ENCODE results near the gene NAA38.

Gene NAA38

GRCh38 chr17:7845359-7846062 is 11.8 kb downstream of the NAA38 start:
- H3K79me2 ChIP-seq (ENCODE audit: control insufficient read depth, insufficient read depth, low read length, poor library complexity): peaks cover 28% of the 10 kb centered on the region
- peak overlapping the region; percentile 50 for H3K9ac ChIP-seq (ENCODE audit: low read length)
- peaks cover 31% of the 10 kb centered on the region for H3K79me1 ChIP-seq (ENCODE audit: low read length)
- no peak overlapping the region for H2AFZ ChIP-seq (ENCODE audit: insufficient read depth, low read length, poor library complexity)
- H3K27me3 ChIP-seq (ENCODE audit: insufficient read depth, low read length): no peaks in the 10 kb centered on the region
- H3K36me3 ChIP-seq (ENCODE audit: control insufficient read depth in 1 of 2, insufficient read depth in 2 of 2, low read length in 2 of 2): peaks cover 51 to 54% of the 10 kb centered on the region in 2 experiments
- H3K18ac ChIP-seq (ENCODE audit: low read length): peak overlapping the region; percentile 38
- no peak overlapping the region for H2BK5ac ChIP-seq (ENCODE audit: low read depth, low read length, poor library complexity)
- H3K4me3 ChIP-seq (ENCODE audit: low read depth, low read length): no peak overlapping the region
- no peak overlapping the region for H3K27ac ChIP-seq (ENCODE audit: low read depth, low read length)
- peaks cover 10 to 13% of the 10 kb centered on the region in 2 experiments for H3K4me1 ChIP-seq (ENCODE audit: control insufficient read depth in 1 of 2, insufficient read depth in 2 of 2, low read length in 2 of 2)
- H2BK12ac ChIP-seq (ENCODE audit: low read length): no peak overlapping the region
- DNase-seq: no peak
- H2BK120ac ChIP-seq (ENCODE audit: insufficient read depth, low read length, poor library complexity): no peak overlapping the region
- no CpG with 5 or more reads among the region's 15 CpGs for WGBS (ENCODE audit: extremely low coverage, insufficient coverage, insufficient read length)
- no peak overlapping the region for H2AK5ac ChIP-seq (ENCODE audit: low read length)
- no peak overlapping the region for H4K8ac ChIP-seq (ENCODE audit: low read depth, low read length)
- H4K12ac ChIP-seq (ENCODE audit: low read depth, low read length): no peak overlapping the region
- H3K4me2 ChIP-seq (ENCODE audit: low read length): peak overlapping the region; percentile 98
- no peak overlapping the region for H3K23ac ChIP-seq (ENCODE audit: low read length)
- H4K91ac ChIP-seq (ENCODE audit: low read depth, low read length): no peak overlapping the region
- H3K14ac ChIP-seq (ENCODE audit: low read length): no peak overlapping the region
- H3K4ac ChIP-seq (ENCODE audit: low read depth, low read length): peak overlapping the region; percentile 59
- H3K9me3 ChIP-seq (ENCODE audit: insufficient read depth, low read depth, low read length): peaks cover 3% of the 10 kb centered on the region

- H3K4me1 ChIP-seq (ENCODE audit: control insufficient read depth in 1 of 2, insufficient read depth in 2 of 2, low read length in 2 of 2): peaks cover 19 to 20% of the 10 kb centered on the region in 2 experiments
- H3K23ac ChIP-seq (ENCODE audit: low read length): no peak overlapping the region
- peaks cover 31% of the 10 kb centered on the region for H3K79me1 ChIP-seq (ENCODE audit: low read length)
- peaks cover 47 to 53% of the 10 kb centered on the region in 2 experiments for H3K36me3 ChIP-seq (ENCODE audit: control insufficient read depth in 1 of 2, insufficient read depth in 2 of 2, low read length in 2 of 2)
- H3K27me3 ChIP-seq (ENCODE audit: insufficient read depth, low read length): no peaks in the 10 kb centered on the region
- peak overlapping the region; percentile 79 for H3K18ac ChIP-seq (ENCODE audit: low read length)
- H2AK5ac ChIP-seq (ENCODE audit: low read length): peak overlapping the region; percentile 38
- WGBS (ENCODE audit: extremely low coverage, insufficient coverage, insufficient read length): no CpG with 5 or more reads among the region's 71 CpGs
- H3K14ac ChIP-seq (ENCODE audit: low read length): peak overlapping the region; percentile 30
- peaks cover 28% of the 10 kb centered on the region for H3K79me2 ChIP-seq (ENCODE audit: control insufficient read depth, insufficient read depth, low read length, poor library complexity)
- H3K4me2 ChIP-seq (ENCODE audit: low read length): peak overlapping the region; percentile 98
- peak overlapping the region; percentile 86 for H4K91ac ChIP-seq (ENCODE audit: low read depth, low read length)
- peak overlapping the region; percentile 77 for H3K9ac ChIP-seq (ENCODE audit: low read length)
- peak; percentile 86 to 91 for DNase-seq
- peak overlapping the region; percentile 27 for H4K8ac ChIP-seq (ENCODE audit: low read depth, low read length)
- H4K12ac ChIP-seq (ENCODE audit: low read depth, low read length): peak overlapping the region; percentile 17
- no peak overlapping the region for H2BK12ac ChIP-seq (ENCODE audit: low read length)
- H3K4ac ChIP-seq (ENCODE audit: low read depth, low read length): peak overlapping the region; percentile 66
- no peak overlapping the region for H2AFZ ChIP-seq (ENCODE audit: insufficient read depth, low read length, poor library complexity)
- H3K9me3 ChIP-seq (ENCODE audit: insufficient read depth, low read depth, low read length): peaks cover 3% of the 10 kb centered on the region
- peak overlapping the region; percentile 70 for H3K27ac ChIP-seq (ENCODE audit: low read depth, low read length)
- H2BK5ac ChIP-seq (ENCODE audit: low read depth, low read length, poor library complexity): peak overlapping the region; percentile 39
- H2BK120ac ChIP-seq (ENCODE audit: insufficient read depth, low read length, poor library complexity): peak overlapping the region; percentile 65
- H3K4me3 ChIP-seq (ENCODE audit: low read depth, low read length): peak overlapping the region; percentile 77
These were observed 12.8 kb downstream of the NAA38 start for GRCh38 chr17:7844292-7845154.

- H3K4me1 ChIP-seq (ENCODE audit: control insufficient read depth in 1 of 2, insufficient read depth in 2 of 2, low read length in 2 of 2): peaks cover 27 to 28% of the 10 kb centered on the region in 2 experiments
These were observed 13.6 kb downstream of the NAA38 start for GRCh38 chr17:7843536-7844291.

GRCh38 chr17:7843257-7843535 is 14.2 kb downstream of the NAA38 start:
- H3K27ac ChIP-seq (ENCODE audit: low read depth, low read length): peak overlapping the region; percentile 99
- H3K4ac ChIP-seq (ENCODE audit: low read depth, low read length): peak overlapping the region; percentile 64
- peak overlapping the region; percentile 93 for H2BK120ac ChIP-seq (ENCODE audit: insufficient read depth, low read length, poor library complexity)
- peak overlapping the region; percentile 75 for H4K8ac ChIP-seq (ENCODE audit: low read depth, low read length)
- no peaks in the 10 kb centered on the region for H3K27me3 ChIP-seq (ENCODE audit: insufficient read depth, low read length)
- H3K79me2 ChIP-seq (ENCODE audit: control insufficient read depth, insufficient read depth, low read length, poor library complexity): peaks cover 31% of the 10 kb centered on the region
- peaks cover 3% of the 10 kb centered on the region for H3K9me3 ChIP-seq (ENCODE audit: insufficient read depth, low read depth, low read length)
- peak overlapping the region; percentile 77 for H3K4me3 ChIP-seq (ENCODE audit: low read depth, low read length)
- peaks cover 28 to 31% of the 10 kb centered on the region in 2 experiments for H3K4me1 ChIP-seq (ENCODE audit: control insufficient read depth in 1 of 2, insufficient read depth in 2 of 2, low read length in 2 of 2)
- H3K14ac ChIP-seq (ENCODE audit: low read length): peak overlapping the region; percentile 96
- peak overlapping the region; percentile 98 for H3K4me2 ChIP-seq (ENCODE audit: low read length)
- H3K23ac ChIP-seq (ENCODE audit: low read length): peak overlapping the region; percentile 2
- peaks cover 39% of the 10 kb centered on the region for H3K79me1 ChIP-seq (ENCODE audit: low read length)
- peaks cover 34 to 40% of the 10 kb centered on the region in 2 experiments for H3K36me3 ChIP-seq (ENCODE audit: control insufficient read depth in 1 of 2, insufficient read depth in 2 of 2, low read length in 2 of 2)
- H2BK5ac ChIP-seq (ENCODE audit: low read depth, low read length, poor library complexity): peak overlapping the region; percentile 97
- no peak for DNase-seq
- peak overlapping the region; percentile 90 for H2AK5ac ChIP-seq (ENCODE audit: low read length)
- H3K18ac ChIP-seq (ENCODE audit: low read length): peak overlapping the region; percentile 87
- H4K12ac ChIP-seq (ENCODE audit: low read depth, low read length): peak overlapping the region; percentile 81
- H2AFZ ChIP-seq (ENCODE audit: insufficient read depth, low read length, poor library complexity): peak overlapping the region; percentile 20
- peak overlapping the region; percentile 86 for H4K91ac ChIP-seq (ENCODE audit: low read depth, low read length)
- peak overlapping the region; percentile 78 for H3K9ac ChIP-seq (ENCODE audit: low read length)
- peak overlapping the region; percentile 47 for H2BK12ac ChIP-seq (ENCODE audit: low read length)
- WGBS (ENCODE audit: extremely low coverage, insufficient coverage, insufficient read length): no CpG with 5 or more reads among the region's 17 CpGs

More at GRCh38 chr17:7843536-7844291, 13.6 kb downstream of the NAA38 start:
- DNase-seq: peak; percentile 87 to 90
- H3K27ac ChIP-seq (ENCODE audit: low read depth, low read length): peak overlapping the region; percentile 99
- H3K9me3 ChIP-seq (ENCODE audit: insufficient read depth, low read depth, low read length): peaks cover 3% of the 10 kb centered on the region
- peak overlapping the region; percentile 90 for H2AK5ac ChIP-seq (ENCODE audit: low read length)
- no peak overlapping the region for H3K23ac ChIP-seq (ENCODE audit: low read length)
- no CpG with 5 or more reads among the region's 61 CpGs for WGBS (ENCODE audit: extremely low coverage, insufficient coverage, insufficient read length)
- peak overlapping the region; percentile 66 for H3K4ac ChIP-seq (ENCODE audit: low read depth, low read length)
- peak overlapping the region; percentile 93 for H2BK120ac ChIP-seq (ENCODE audit: insufficient read depth, low read length, poor library complexity)
- H3K4me3 ChIP-seq (ENCODE audit: low read depth, low read length): peak overlapping the region; percentile 77
- no peak overlapping the region for H2AFZ ChIP-seq (ENCODE audit: insufficient read depth, low read length, poor library complexity)
- peaks cover 39 to 45% of the 10 kb centered on the region in 2 experiments for H3K36me3 ChIP-seq (ENCODE audit: control insufficient read depth in 1 of 2, insufficient read depth in 2 of 2, low read length in 2 of 2)
- peaks cover 30% of the 10 kb centered on the region for H3K79me2 ChIP-seq (ENCODE audit: control insufficient read depth, insufficient read depth, low read length, poor library complexity)
- H3K4me2 ChIP-seq (ENCODE audit: low read length): peak overlapping the region; percentile 98
- peak overlapping the region; percentile 75 for H4K8ac ChIP-seq (ENCODE audit: low read depth, low read length)
- H3K79me1 ChIP-seq (ENCODE audit: low read length): peaks cover 35% of the 10 kb centered on the region
- H2BK5ac ChIP-seq (ENCODE audit: low read depth, low read length, poor library complexity): peak overlapping the region; percentile 97
- peak overlapping the region; percentile 47 for H2BK12ac ChIP-seq (ENCODE audit: low read length)
- peak overlapping the region; percentile 81 for H4K12ac ChIP-seq (ENCODE audit: low read depth, low read length)
- H4K91ac ChIP-seq (ENCODE audit: low read depth, low read length): peak overlapping the region; percentile 86
- H3K9ac ChIP-seq (ENCODE audit: low read length): peak overlapping the region; percentile 78
- no peaks in the 10 kb centered on the region for H3K27me3 ChIP-seq (ENCODE audit: insufficient read depth, low read length)
- H3K14ac ChIP-seq (ENCODE audit: low read length): peak overlapping the region; percentile 96
- H3K18ac ChIP-seq (ENCODE audit: low read length): peak overlapping the region; percentile 87
